ENCODE data around the gene SLCO3A1.

Gene SLCO3A1

GRCh38 chr15:92151741-92152140 lies 298.2 kb downstream of the SLCO3A1 start:
- TF ChIP-seq CTCF (IDR thresholded peaks at IDR 0.05; ENCODE audit: low read depth, low read length): no peak

GRCh38 chr15:92152983-92153382 lies 299.5 kb downstream of the SLCO3A1 start:
- no peak for DNase-seq (ENCODE audit: extremely low read depth, low read depth)
- no peak for TF ChIP-seq CTCF (IDR thresholded peaks at IDR 0.05; ENCODE audit: low read depth, low read length)

More at GRCh38 chr15:92151741-92152140, 298.2 kb downstream of the SLCO3A1 start:
- no peak for DNase-seq (ENCODE audit: extremely low read depth, low read depth)

GRCh38 chr15:92153620-92154019 lies 300.1 kb downstream of the SLCO3A1 start:
- DNase-seq (ENCODE audit: extremely low read depth, low read depth): no peak
- TF ChIP-seq CTCF (IDR thresholded peaks at IDR 0.05; ENCODE audit: low read depth, low read length): no peak

GRCh38 chr15:92155934-92156333 lies 302.4 kb downstream of the SLCO3A1 start:
- no peak for DNase-seq (ENCODE audit: extremely low read depth, low read depth)
- no peak for TF ChIP-seq CTCF (IDR thresholded peaks at IDR 0.05; ENCODE audit: low read depth, low read length)

- no peak for TF ChIP-seq CTCF (IDR thresholded peaks at IDR 0.05; ENCODE audit: low read depth, low read length)
- DNase-seq (ENCODE audit: extremely low read depth, low read depth): no peak
Measured at GRCh38 chr15:92157666-92158298, 304.3 kb downstream of the SLCO3A1 start.

- no peak for DNase-seq (ENCODE audit: extremely low read depth, low read depth)
- no peak for TF ChIP-seq CTCF (IDR thresholded peaks at IDR 0.05; ENCODE audit: low read depth, low read length)
Measured at GRCh38 chr15:92158426-92158825, 304.9 kb downstream of the SLCO3A1 start.

GRCh38 chr15:92159481-92159880 lies 306.0 kb downstream of the SLCO3A1 start:
- TF ChIP-seq CTCF (IDR thresholded peaks at IDR 0.05; ENCODE audit: low read depth, low read length): no peak

More at GRCh38 chr15:92159481-92159880, 306.0 kb downstream of the SLCO3A1 start:
- DNase-seq (ENCODE audit: extremely low read depth, low read depth): no peak

Measured in AG09319 (cell line).